Measurements from ENCODE around the gene NLRP5. TPM values are rescaled to one million over a fixed set of nuclear protein-coding genes. Genes with fewer than 3 reads are reported as not detected.
"Not testable (repeated sequence)": the region's sequence is repeated elsewhere in the genome, so short reads cannot be mapped to it uniquely, and the experiment has no call there.

The NLRP5 gene
- total RNA-seq, 1 donor from 2014 or later: not detected

GRCh38 chr19:56097306-56097705 is 110.7 kb downstream of the NLRP5 start:
- intact Hi-C loops (cut with micrococcal nuclease): no loop called here
- no peak overlapping the region for H3K4me3 ChIP-seq
- peaks cover 23% of the 10 kb centered on the region for H3K36me3 ChIP-seq

GRCh38 chr19:56097776-56098175 is 111.2 kb downstream of the NLRP5 start:
- H3K9me3 ChIP-seq (replicated peaks): no peaks in the 10 kb centered on the region
- peaks cover 21% of the 10 kb centered on the region for H3K4me1 ChIP-seq
- H3K27ac ChIP-seq (replicated peaks): no peak overlapping the region
- H3K36me3 ChIP-seq: peaks cover 28% of the 10 kb centered on the region
- intact Hi-C loops (cut with micrococcal nuclease): no loop called here
- no peak overlapping the region for H3K4me3 ChIP-seq
- TF ChIP-seq CTCF (IDR thresholded peaks at IDR 0.05; ENCODE audit: borderline replicate concordance): no peak
- H3K27me3 ChIP-seq (ENCODE audit: low read depth): no peaks in the 10 kb centered on the region
- DNase-seq: peak; percentile 3

More at GRCh38 chr19:56097306-56097705, 110.7 kb downstream of the NLRP5 start:
- Histone ChIP-seq H3K27me3 (ENCODE audit: low read depth) (no peaks in the 10 kb centered on the region), H3K9me3 (replicated peaks) (no peaks in the 10 kb centered on the region), H3K27ac (replicated peaks) (peak overlapping the region; percentile 23), H3K4me1 (peaks cover 21% of the 10 kb centered on the region)
- TF ChIP-seq CTCF (IDR thresholded peaks at IDR 0.05; ENCODE audit: borderline replicate concordance): no peak
- peak; percentile 27 for DNase-seq

GRCh38 chr19:56098237-56098636 is 111.7 kb downstream of the NLRP5 start:
- intact Hi-C loops (cut with micrococcal nuclease); H3K4me3 ChIP-seq; H3K27me3 ChIP-seq (ENCODE audit: low read depth); H3K9me3 ChIP-seq (replicated peaks); H3K27ac ChIP-seq (replicated peaks); DNase-seq: not testable (repeated sequence)
- peaks cover 21% of the 10 kb centered on the region for H3K4me1 ChIP-seq
- H3K36me3 ChIP-seq: peaks cover 29% of the 10 kb centered on the region

- Histone ChIP-seq H3K4me3 (no peak overlapping the region), H3K36me3 (peaks cover 25% of the 10 kb centered on the region), H3K4me1 (peaks cover 21% of the 10 kb centered on the region), H3K27ac (replicated peaks) (no peak overlapping the region), H3K27me3 (ENCODE audit: low read depth) (no peaks in the 10 kb centered on the region), H3K9me3 (replicated peaks) (no peaks in the 10 kb centered on the region)
- TF ChIP-seq CTCF (IDR thresholded peaks at IDR 0.05; ENCODE audit: borderline replicate concordance): no peak
- intact Hi-C loops (cut with micrococcal nuclease): no loop called here
- no peak for DNase-seq
These were observed 112.4 kb downstream of the NLRP5 start for GRCh38 chr19:56098731-56099568.

GRCh38 chr19:56099638-56100539 is 113.3 kb downstream of the NLRP5 start:
- no peak for DNase-seq
- no peak for TF ChIP-seq CTCF (IDR thresholded peaks at IDR 0.05; ENCODE audit: borderline replicate concordance)
- Histone ChIP-seq H3K9me3 (replicated peaks) (no peaks in the 10 kb centered on the region), H3K27ac (replicated peaks) (no peak overlapping the region), H3K4me1 (peaks cover 26% of the 10 kb centered on the region), H3K36me3 (peaks cover 25% of the 10 kb centered on the region), H3K4me3 (no peak overlapping the region), H3K27me3 (ENCODE audit: low read depth) (no peaks in the 10 kb centered on the region)
- intact Hi-C loops (cut with micrococcal nuclease): no loop called here
